GM13976 (cell line): Measurements from ENCODE around the gene KLHL28.

ENCODE experiments used
- DNase-seq: peaks from one replicate; pipeline ENCODE4 v3.0.0; 2012; ENCODE audit warnings: low spot score
- CTCF ChIP-seq: IDR thresholded peaks from 2 replicates; pipeline ENCODE4 v1.5.1; 2012; ENCODE audit warnings: borderline replicate concordance, mild to moderate bottlenecking; ENCODE audit not compliant: insufficient read depth; ENCODE audit errors: extremely low read depth, missing control alignments, control extremely low read depth
- in situ Hi-C: fragments of 300-500 bp; cut with MboI; formaldehyde crosslinking; loops from one replicate; pipeline ENCODE4 v1.12.0; 2022; ENCODE audit warnings: low sequenced_read_pairs, mixed read lengths, inconsistent platforms; ENCODE audit not compliant: unreplicated experiment

Gene KLHL28

GRCh38 chr14:44988694-44989093 is 26.9 kb upstream of the KLHL28 start:
- no peak for DNase-seq
- no peak for TF ChIP-seq CTCF
- in situ Hi-C loops = no loop called here

- DNase-seq = no peak
- in situ Hi-C loops = no loop called here
- TF ChIP-seq CTCF = no peak
These were observed 20.8 kb upstream of the KLHL28 start for GRCh38 chr14:44982594-44982993.

- in situ Hi-C loops = no loop called here
- TF ChIP-seq CTCF = no peak
- no peak for DNase-seq
These were observed 19.5 kb upstream of the KLHL28 start for GRCh38 chr14:44981198-44981597.

- no peak for TF ChIP-seq CTCF
- in situ Hi-C loops = no loop called here
- DNase-seq = no peak
These were observed 18.1 kb upstream of the KLHL28 start for GRCh38 chr14:44979740-44980356.

- no peak for TF ChIP-seq CTCF
- no peak for DNase-seq
- in situ Hi-C loops = no loop called here
These were observed 17.5 kb upstream of the KLHL28 start for GRCh38 chr14:44979273-44979672.

- DNase-seq = no peak
- no peak for TF ChIP-seq CTCF
- in situ Hi-C loops = no loop called here
These were observed 9.7 kb upstream of the KLHL28 start for GRCh38 chr14:44971459-44971858.
